ENCODE data around the gene SNRPB2. TPM values are rescaled to one million over a fixed set of nuclear protein-coding genes. Genes with fewer than 3 reads are reported as not detected.

SNRPB2 gene
- total and polyA plus RNA-seq, 9 donors: 20.6 to 67.4 (median 50.5) TPM

DNA sequence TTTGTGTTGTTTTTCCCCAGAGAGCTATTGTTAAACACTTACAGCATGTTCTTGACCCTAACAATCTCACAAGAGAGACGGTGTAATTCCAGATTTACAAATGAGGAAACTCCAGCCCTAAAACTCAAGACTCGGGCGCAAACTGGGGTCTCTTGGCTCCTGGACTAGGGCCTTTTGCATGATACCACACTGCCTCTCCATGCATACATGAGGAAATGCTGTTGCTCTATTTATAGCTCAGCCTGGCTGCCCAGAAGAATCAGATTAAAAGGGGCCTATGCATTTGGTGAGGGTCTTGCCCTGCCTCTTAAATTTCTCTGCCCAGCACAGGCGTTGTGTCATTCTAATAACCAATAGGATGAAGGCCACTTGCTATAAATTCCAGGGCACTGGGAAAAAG, 30.5 kb upstream of the SNRPB2 start:
- H3K9me3 ChIP-seq: no peaks in the 10 kb centered on the region
- H3K4me3 ChIP-seq: no peak overlapping the region
- no peak for TF ChIP-seq POLR2A (IDR thresholded peaks at IDR 0.05)
- TF ChIP-seq, protein P1, sequence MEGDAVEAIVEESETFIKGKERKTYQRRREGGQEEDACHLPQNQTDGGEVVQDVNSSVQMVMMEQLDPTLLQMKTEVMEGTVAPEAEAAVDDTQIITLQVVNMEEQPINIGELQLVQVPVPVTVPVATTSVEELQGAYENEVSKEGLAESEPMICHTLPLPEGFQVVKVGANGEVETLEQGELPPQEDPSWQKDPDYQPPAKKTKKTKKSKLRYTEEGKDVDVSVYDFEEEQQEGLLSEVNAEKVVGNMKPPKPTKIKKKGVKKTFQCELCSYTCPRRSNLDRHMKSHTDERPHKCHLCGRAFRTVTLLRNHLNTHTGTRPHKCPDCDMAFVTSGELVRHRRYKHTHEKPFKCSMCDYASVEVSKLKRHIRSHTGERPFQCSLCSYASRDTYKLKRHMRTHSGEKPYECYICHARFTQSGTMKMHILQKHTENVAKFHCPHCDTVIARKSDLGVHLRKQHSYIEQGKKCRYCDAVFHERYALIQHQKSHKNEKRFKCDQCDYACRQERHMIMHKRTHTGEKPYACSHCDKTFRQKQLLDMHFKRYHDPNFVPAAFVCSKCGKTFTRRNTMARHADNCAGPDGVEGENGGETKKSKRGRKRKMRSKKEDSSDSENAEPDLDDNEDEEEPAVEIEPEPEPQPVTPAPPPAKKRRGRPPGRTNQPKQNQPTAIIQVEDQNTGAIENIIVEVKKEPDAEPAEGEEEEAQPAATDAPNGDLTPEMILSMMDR (IDR thresholded peaks at IDR 0.05): no peak
- no peaks in the 10 kb centered on the region for H3K4me1 ChIP-seq (ENCODE audit: insufficient read depth)
- no peaks in the 10 kb centered on the region for H3K27me3 ChIP-seq
- H3K27ac ChIP-seq: no peak overlapping the region
- no peaks in the 10 kb centered on the region for H3K36me3 ChIP-seq
- intact Hi-C loops (cut with DNase I): no loop called here
- DNase-seq: no peak
- WGBS, 3 donors: 56 to 65% (median 57%) methylated on average over 4 of the region's 4 CpGs

DNA sequence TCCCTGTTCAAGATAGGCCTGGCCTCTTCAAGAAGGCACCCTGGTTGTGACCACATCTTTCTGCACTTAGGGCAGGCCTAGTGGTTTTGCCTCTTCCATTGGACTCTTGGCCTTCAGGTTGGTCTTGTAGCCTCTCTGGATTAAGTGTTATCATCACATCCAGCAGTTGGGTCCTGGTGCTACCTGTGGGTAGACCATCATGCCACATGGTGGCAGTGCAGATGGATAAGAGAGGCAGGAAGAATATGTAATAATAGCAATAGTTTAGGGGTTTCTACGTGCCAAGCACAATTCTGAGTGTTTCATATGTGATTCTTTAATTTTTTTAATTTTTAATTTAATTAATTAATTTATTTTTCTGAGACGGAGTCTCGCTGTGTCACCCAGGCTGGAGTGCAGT, 28.5 kb upstream of the SNRPB2 start:
- Histone ChIP-seq H3K4me3 (no peak overlapping the region), H3K4me1 (ENCODE audit: insufficient read depth) (no peaks in the 10 kb centered on the region), H3K36me3 (no peaks in the 10 kb centered on the region), H3K27me3 (no peaks in the 10 kb centered on the region), H3K27ac (no peak overlapping the region), H3K9me3 (no peaks in the 10 kb centered on the region)
- TF ChIP-seq EP300 (IDR thresholded peaks at IDR 0.05): no peak
- TF ChIP-seq, protein P1 (IDR thresholded peaks at IDR 0.05): no peak
- no peak for TF ChIP-seq POLR2A (IDR thresholded peaks at IDR 0.05)
- intact Hi-C loops (cut with DNase I): no loop called here
- 70 to 87% (median 81%) methylated on average over 3 of the region's 3 CpGs for WGBS, 3 donors
- no peak for DNase-seq

DNA sequence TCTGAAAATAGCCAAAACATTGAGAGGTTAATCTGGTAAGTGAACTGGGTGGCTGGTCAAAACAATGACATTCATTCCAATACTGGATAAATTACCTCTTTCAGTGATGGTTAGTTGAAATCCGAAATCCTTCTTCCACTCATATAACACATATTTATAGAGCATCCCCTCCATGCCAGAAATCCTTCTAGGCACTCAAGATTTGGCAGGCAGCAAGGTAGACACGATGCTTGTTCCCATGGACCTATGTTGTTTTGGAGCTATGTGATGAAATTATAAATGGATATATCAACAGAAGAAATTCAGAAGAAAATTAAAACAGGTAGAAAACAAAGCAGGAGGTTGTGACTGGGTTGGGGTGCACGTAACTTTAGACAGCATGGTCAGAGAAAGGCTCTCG, 26.3 kb upstream of the SNRPB2 start:
- H3K9me3 ChIP-seq: no peaks in the 10 kb centered on the region
- WGBS, 3 donors: 83 to 91% (median 85%) methylated on average over 4 of the region's 4 CpGs
- TF ChIP-seq POLR2A (IDR thresholded peaks at IDR 0.05): no peak
- TF ChIP-seq, protein P1 (IDR thresholded peaks at IDR 0.05): no peak
- TF ChIP-seq EP300 (IDR thresholded peaks at IDR 0.05): no peak
- H3K36me3 ChIP-seq: no peaks in the 10 kb centered on the region
- H3K4me1 ChIP-seq (ENCODE audit: insufficient read depth): no peaks in the 10 kb centered on the region
- intact Hi-C loops (cut with DNase I): no loop called here
- H3K4me3 ChIP-seq: no peak overlapping the region
- H3K27ac ChIP-seq: no peak overlapping the region
- DNase-seq: no peak
- no peaks in the 10 kb centered on the region for H3K27me3 ChIP-seq

DNA sequence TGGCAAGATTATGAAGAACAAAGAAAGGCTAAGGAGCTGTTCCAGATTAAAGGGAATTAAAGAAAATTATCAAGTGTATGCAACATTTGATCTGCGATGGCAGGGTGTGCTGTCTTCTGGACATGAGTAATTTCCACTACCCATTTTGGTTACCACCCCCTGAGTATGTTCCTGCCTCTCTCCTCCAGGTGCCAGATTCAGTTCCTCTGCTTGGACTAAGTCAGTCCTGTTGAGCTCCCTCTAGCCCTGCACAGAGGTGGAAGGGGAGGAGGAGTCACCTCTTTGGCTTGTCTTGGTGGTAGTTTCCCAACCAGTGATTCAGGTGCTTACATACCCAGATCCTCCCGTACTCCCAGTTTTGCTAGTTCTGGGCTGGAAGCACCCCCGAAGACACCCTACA, 22.2 kb upstream of the SNRPB2 start:
- 70 to 74% (median 70%) methylated on average over 3 of the region's 3 CpGs for WGBS, 3 donors
- no peaks in the 10 kb centered on the region for H3K27me3 ChIP-seq
- no peaks in the 10 kb centered on the region for H3K36me3 ChIP-seq
- H3K4me1 ChIP-seq (ENCODE audit: insufficient read depth): no peaks in the 10 kb centered on the region
- H3K9me3 ChIP-seq: no peaks in the 10 kb centered on the region
- no peak overlapping the region for H3K27ac ChIP-seq
- H3K4me3 ChIP-seq: no peak overlapping the region
- no peak for DNase-seq
- intact Hi-C loops (cut with DNase I): no loop called here
- TF ChIP-seq, protein P1 (IDR thresholded peaks at IDR 0.05): no peak
- TF ChIP-seq EP300 (IDR thresholded peaks at IDR 0.05): no peak
- TF ChIP-seq POLR2A (IDR thresholded peaks at IDR 0.05): no peak

DNA sequence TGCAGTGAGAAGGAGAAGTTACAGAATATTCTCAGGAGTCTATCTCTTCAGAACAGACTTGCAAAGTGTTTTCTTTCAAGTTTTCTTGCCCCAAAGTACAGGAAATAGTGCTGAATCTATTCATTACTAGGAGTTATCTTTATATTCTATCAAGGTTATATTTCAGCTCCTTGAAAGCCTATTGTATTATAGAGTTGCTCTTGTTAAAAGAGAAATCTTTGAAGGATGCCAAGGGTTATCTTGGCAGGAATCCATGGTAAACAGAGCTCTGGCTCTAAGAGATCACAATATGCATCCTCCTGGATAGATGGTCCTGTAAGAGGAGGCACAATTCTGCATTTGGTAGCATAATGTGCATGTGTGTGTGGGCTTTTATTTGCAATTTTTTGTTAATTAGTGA, 21.2 kb upstream of the SNRPB2 start:
- DNase-seq: no peak
- Histone ChIP-seq H3K9me3 (no peaks in the 10 kb centered on the region), H3K36me3 (no peaks in the 10 kb centered on the region), H3K27me3 (no peaks in the 10 kb centered on the region), H3K4me1 (ENCODE audit: insufficient read depth) (no peaks in the 10 kb centered on the region), H3K4me3 (no peak overlapping the region), H3K27ac (no peak overlapping the region)
- TF ChIP-seq, protein P1 (IDR thresholded peaks at IDR 0.05): no peak
- no peak for TF ChIP-seq EP300 (IDR thresholded peaks at IDR 0.05)
- no peak for TF ChIP-seq POLR2A (IDR thresholded peaks at IDR 0.05)
- intact Hi-C loops (cut with DNase I): no loop called here
